Endothelial cell of umbilical vein (primary cell): ENCODE data around the gene STYX.

ENCODE experiments used
- EZH2 ChIP-seq: IDR thresholded peaks from 2 replicates; pipeline ENCODE4 v1.6.1; 2012; ENCODE audit warnings: borderline replicate concordance, low read depth, mild to moderate bottlenecking, moderate library complexity, low read length, inconsistent platforms; ENCODE audit not compliant: severe bottlenecking
- FOS ChIP-seq: IDR thresholded peaks from 2 replicates; pipeline ENCODE4 v1.6.1; 2011; ENCODE audit warnings: mild to moderate bottlenecking, low read length, moderate library complexity, borderline replicate concordance; ENCODE audit not compliant: insufficient read depth
- GATA2 ChIP-seq: IDR thresholded peaks from 2 replicates; pipeline ENCODE4 v1.7.0; 2011; ENCODE audit warnings: low read depth, mild to moderate bottlenecking, moderate library complexity, mixed read lengths, low read length; ENCODE audit not compliant: insufficient read length, insufficient read depth
- JUN ChIP-seq: IDR thresholded peaks from 2 replicates; pipeline ENCODE4 v1.6.1; 2011; ENCODE audit warnings: borderline replicate concordance, low read depth; ENCODE audit not compliant: insufficient read length, insufficient read depth
- MYC ChIP-seq: IDR thresholded peaks from one replicate; pipeline ENCODE4 v1.6.1; 2011; ENCODE audit warnings: mild to moderate bottlenecking, low read depth, low read length
- POLR2A ChIP-seq: IDR thresholded peaks from 2 replicates; pipeline ENCODE4 v1.6.1; 2012; ENCODE audit warnings: low read depth, mild to moderate bottlenecking, control low read depth, low read length
- TF ChIP-seq, protein P1 (sequence below): IDR thresholded peaks from 2 replicates; pipeline ENCODE4 v1.6.1; 2011; ENCODE audit not compliant: insufficient read depth, insufficient read length
- TF ChIP-seq, protein P2 (sequence below), 2 donors: IDR thresholded peaks; 1 replicate in 1 of 2; 2 replicates in 1 of 2; pipeline ENCODE4 v1.5.1; 2011; ENCODE audit warnings: low read length in 2 of 2, mild to moderate bottlenecking in 2 of 2, moderate library complexity in 2 of 2, control low read depth in 1 of 2, inconsistent platforms in 1 of 2, low read depth in 1 of 2; ENCODE audit not compliant: insufficient read depth in 1 of 2; ENCODE audit errors: extremely low read depth in 1 of 2

DNA sequence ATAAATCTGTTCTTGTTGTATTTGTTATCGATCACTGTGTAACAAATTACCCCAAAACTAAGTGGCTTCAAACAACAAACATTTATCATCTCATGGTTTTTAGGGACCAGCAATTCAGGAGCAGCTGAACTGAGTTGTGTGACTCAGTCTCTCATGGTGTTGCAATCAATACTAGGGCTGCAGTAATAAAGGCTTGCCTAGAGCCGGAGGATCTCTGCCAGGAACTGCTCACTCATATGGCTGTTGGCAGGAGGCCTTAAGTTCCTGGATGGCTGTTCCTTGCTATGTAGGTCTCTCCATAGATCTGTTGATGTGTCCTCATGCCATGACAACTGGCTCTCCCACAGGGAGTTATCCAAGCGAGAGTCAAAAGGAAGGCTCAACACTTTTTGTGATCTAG lies 26.7 kb upstream of the STYX start:
- TF ChIP-seq, protein P1, sequence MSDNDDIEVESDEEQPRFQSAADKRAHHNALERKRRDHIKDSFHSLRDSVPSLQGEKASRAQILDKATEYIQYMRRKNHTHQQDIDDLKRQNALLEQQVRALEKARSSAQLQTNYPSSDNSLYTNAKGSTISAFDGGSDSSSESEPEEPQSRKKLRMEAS: no peak
- TF ChIP-seq, protein P2, sequence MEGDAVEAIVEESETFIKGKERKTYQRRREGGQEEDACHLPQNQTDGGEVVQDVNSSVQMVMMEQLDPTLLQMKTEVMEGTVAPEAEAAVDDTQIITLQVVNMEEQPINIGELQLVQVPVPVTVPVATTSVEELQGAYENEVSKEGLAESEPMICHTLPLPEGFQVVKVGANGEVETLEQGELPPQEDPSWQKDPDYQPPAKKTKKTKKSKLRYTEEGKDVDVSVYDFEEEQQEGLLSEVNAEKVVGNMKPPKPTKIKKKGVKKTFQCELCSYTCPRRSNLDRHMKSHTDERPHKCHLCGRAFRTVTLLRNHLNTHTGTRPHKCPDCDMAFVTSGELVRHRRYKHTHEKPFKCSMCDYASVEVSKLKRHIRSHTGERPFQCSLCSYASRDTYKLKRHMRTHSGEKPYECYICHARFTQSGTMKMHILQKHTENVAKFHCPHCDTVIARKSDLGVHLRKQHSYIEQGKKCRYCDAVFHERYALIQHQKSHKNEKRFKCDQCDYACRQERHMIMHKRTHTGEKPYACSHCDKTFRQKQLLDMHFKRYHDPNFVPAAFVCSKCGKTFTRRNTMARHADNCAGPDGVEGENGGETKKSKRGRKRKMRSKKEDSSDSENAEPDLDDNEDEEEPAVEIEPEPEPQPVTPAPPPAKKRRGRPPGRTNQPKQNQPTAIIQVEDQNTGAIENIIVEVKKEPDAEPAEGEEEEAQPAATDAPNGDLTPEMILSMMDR (IDR thresholded peaks at IDR 0.05; ENCODE audit: extremely low read depth in 1 of 2, insufficient read depth in 1 of 2, low read depth in 1 of 2, low read length in 2 of 2): no peak
- no peak for TF ChIP-seq POLR2A
- TF ChIP-seq FOS: no peak
- TF ChIP-seq EZH2: no peak
- TF ChIP-seq GATA2: no peak
- TF ChIP-seq MYC: no peak
- TF ChIP-seq JUN: no peak
